Right lobe of liver (tissue), 6 donors: ENCODE measurements around the gene MYL3. TPM values are rescaled to one million over a fixed set of nuclear protein-coding genes. Genes with fewer than 3 reads are reported as not detected.
A peak's percentile ranks its signal among the peaks of the same experiment; 100 is the strongest.

ENCODE experiments used
- ATAC-seq, 4 donors: fragments of 200-7000 bp; cut with Tn5 transposase; one replicate each; pipeline ENCODE4 v1.9.1; 2020; ENCODE audit warnings: mild to moderate bottlenecking in 4 of 4, moderate library complexity in 4 of 4
- DNase-seq, 3 donors: peaks; one replicate each; pipeline ENCODE4 v3.0.0-alpha.2; 2020
- H3K27ac ChIP-seq, 3 donors: fragments of 200-600 bp; one replicate each; pipeline ENCODE4 v1.8.0; 2022
- H3K27me3 ChIP-seq, 2 donors: fragments of 200-600 bp; one replicate each; pipeline ENCODE4 v1.8.0; 2022
- H3K36me3 ChIP-seq, 4 donors: fragments of 200-600 bp; sonication (generic) in 1 of 4; one replicate each; pipeline versions ENCODE4 v1.5.1 to v1.8.0; 2017 to 2022; ENCODE audit warnings: control low read depth in 1 of 4
- H3K4me1 ChIP-seq, 4 donors: fragments of 200-600 bp; sonication (generic) in 1 of 4; one replicate each; pipeline versions ENCODE4 v1.5.1 to v1.8.0; 2017 to 2022; ENCODE audit warnings: control low read depth in 1 of 4
- H3K4me3 ChIP-seq, 3 donors: fragments of 200-600 bp; one replicate each; pipeline ENCODE4 v1.8.0; 2022
- H3K9me3 ChIP-seq, 4 donors: fragments of 200-600 bp; sonication (generic) in 1 of 4; one replicate each; pipeline versions ENCODE4 v1.5.1 to v1.8.0; 2017 to 2022; ENCODE audit warnings: control low read depth in 1 of 4
- CTCF ChIP-seq, 4 donors: fragments of 200-600 bp in 3 of 4; fragments of 450-650 bp in 1 of 4; IDR thresholded peaks; one replicate each; pipeline versions ENCODE4 v1.5.1 to v1.8.0; 2016 to 2022; ENCODE audit warnings: antibody characterized with exemption in 4 of 4, mild to moderate bottlenecking in 2 of 4
- POLR2A ChIP-seq: fragments of 450-650 bp; IDR thresholded peaks from one replicate; pipeline ENCODE4 v1.6.1; 2017; ENCODE audit warnings: antibody characterized with exemption, mild to moderate bottlenecking
- WGBS: methylation state at CpG from one replicate; pipeline ENCODE4 v1.1.6; 2018; ENCODE audit warnings: low coverage, low lambda C conversion rate; ENCODE audit not compliant: insufficient coverage; ENCODE audit errors: missing lambda C conversion rate; 5-methylcytosine and 5-hydroxymethylcytosine counted together
- intact Hi-C, 2 donors: fragments of 100-400 bp; cut with DNase I; formaldehyde crosslinking; loops; one replicate each; pipeline versions ENCODE4 v1.11.2 to v1.14.1; 2022
- total RNA-seq, 6 experiments: library from RNA; depleted of rRNA in 2 of 6; stranded (reverse); fragments of >200 nt in 2 of 6; fragmentation: NEBNext Ultra II Directional in 3 of 6; extraction: Animal tissue kit (Norgen Biotek cat#: 25700) in 3 of 6; gene quantifications; one replicate each; pipeline versions ENCODE4 v1.1.0 to v1.2.4, GENCODE V29; 2016 to 2023
- donor health status: DM: no; HTN: yes; CAD: no.
- donor health status: DM: no; HTN: no; CAD: no.
- donor health status: DM: no; HTN: no; CAD: no.
- donor health status: DM: no; HTN: yes; CAD: no.
- donor health status: DM: no; HTN: yes; CAD: no.

The MYL3 gene
- total RNA-seq, 6 experiments from 2014 or later: 0.37 to 2.0 (median 1.00) TPM

DNA sequence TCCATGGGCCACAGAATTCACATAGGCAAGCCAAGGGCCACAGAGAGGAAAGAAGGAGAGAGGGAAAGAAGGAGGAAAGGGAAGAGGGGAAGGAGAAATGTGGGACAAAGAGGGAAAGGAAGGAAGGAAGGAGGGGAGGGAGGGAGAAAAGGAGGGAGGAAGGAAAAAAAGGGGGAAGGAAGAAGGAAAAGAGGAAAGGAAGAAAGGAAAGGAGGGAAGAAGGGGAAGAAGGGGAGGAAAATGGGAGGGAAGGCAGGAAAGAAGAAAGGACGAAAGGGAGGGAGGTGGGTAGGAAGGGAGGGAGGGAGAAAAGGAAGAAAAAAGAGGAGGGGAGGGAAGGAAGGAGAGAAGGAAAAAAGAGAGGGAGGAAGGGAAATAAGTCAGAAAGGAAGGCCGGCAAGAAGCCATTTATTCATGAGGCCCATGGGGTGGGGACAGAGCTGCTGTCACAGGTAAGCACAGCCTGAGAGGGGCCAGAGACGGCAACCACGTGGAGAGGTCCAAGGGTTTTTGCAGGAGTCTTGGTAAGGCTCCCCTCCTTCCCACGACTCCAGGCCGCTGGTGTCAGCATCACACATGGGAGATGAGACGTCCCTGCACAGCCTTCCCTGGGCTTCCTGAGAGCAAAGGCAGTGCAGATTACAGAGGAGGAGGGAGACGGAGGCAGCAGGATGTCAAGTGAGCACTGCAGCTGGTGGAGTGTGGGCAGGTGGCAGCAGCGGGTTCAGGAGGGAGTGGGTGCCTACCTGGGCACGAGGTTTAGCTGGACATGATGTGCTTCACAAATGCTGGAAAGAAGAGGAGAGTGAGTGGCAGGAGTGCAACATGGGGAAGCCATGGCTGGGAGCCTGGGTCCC is 5.5 kb downstream of the MYL3 start:
- no peaks in the 10 kb centered on the region for H3K4me1 ChIP-seq
- H3K27me3 ChIP-seq: no peaks in the 10 kb centered on the region
- WGBS: 78% methylated on average over 7 of the region's 10 CpGs
- H3K4me3 ChIP-seq: no peak overlapping the region
- no peaks in the 10 kb centered on the region for H3K36me3 ChIP-seq
- DNase-seq (peak; percentile 11 to 40 (median 33)), ATAC-seq (no peak)
- H3K27ac ChIP-seq: no peak overlapping the region
- no peak for TF ChIP-seq POLR2A
- no peak for TF ChIP-seq CTCF (IDR thresholded peaks at IDR 0.05)
- intact Hi-C loops: loop anchor here in 1 of 2 donors (10.0 kb wide), 1 partner anchor 47 kb away; no protein-coding TSS in a partner anchor
- no peaks in the 10 kb centered on the region for H3K9me3 ChIP-seq

GRCh38 chr3:46856576-46857471 is 6.4 kb downstream of the MYL3 start:
- Histone ChIP-seq H3K4me1 (no peaks in the 10 kb centered on the region), H3K27ac (no peak overlapping the region), H3K4me3 (no peak overlapping the region), H3K9me3 (no peaks in the 10 kb centered on the region), H3K36me3 (no peaks in the 10 kb centered on the region), H3K27me3 (no peaks in the 10 kb centered on the region)
- ATAC-seq (peak in 2 of 4 donors; percentile 22 to 66), DNase-seq (peak; percentile 15 to 74 (median 40))
- intact Hi-C loops: loop anchor here in 1 of 2 donors (10.0 kb wide), 1 partner anchor 48 kb away; no protein-coding TSS in a partner anchor
- TF ChIP-seq POLR2A: no peak
- TF ChIP-seq CTCF (IDR thresholded peaks at IDR 0.05): no peak
- 76% methylated on average over 8 of the region's 17 CpGs for WGBS

GRCh38 chr3:46854555-46854991 is 8.7 kb downstream of the MYL3 start:
- no peaks in the 10 kb centered on the region for H3K36me3 ChIP-seq
- ATAC-seq (no peak), DNase-seq (peak in 1 of 3 donors; percentile 7)
- no peaks in the 10 kb centered on the region for H3K9me3 ChIP-seq
- no peaks in the 10 kb centered on the region for H3K27me3 ChIP-seq
- H3K27ac ChIP-seq: no peak overlapping the region
- intact Hi-C loops: loop anchor here in 1 of 2 donors (10.0 kb wide), 1 partner anchor 50 kb away; no protein-coding TSS in a partner anchor
- H3K4me1 ChIP-seq: no peaks in the 10 kb centered on the region
- no peak overlapping the region for H3K4me3 ChIP-seq
- TF ChIP-seq CTCF (IDR thresholded peaks at IDR 0.05) (no peak), POLR2A (no peak)
- WGBS: no CpG with 5 or more reads among the region's 5 CpGs
